Measurements from ENCODE around the gene GOLGA6L2.
"Not testable (repeated sequence)": the region's sequence is repeated elsewhere in the genome, so short reads cannot be mapped to it uniquely, and the experiment has no call there.

- not testable (repeated sequence) for TF ChIP-seq CTCF (conservative IDR thresholded peaks at IDR 0.05 in 1 of 2, IDR thresholded peaks at IDR 0.05 in 1 of 2; ENCODE audit: extremely low read depth in 1 of 2, insufficient read depth in 1 of 2, low read depth in 1 of 2, low read length in 2 of 2); EZH2 (IDR thresholded peaks at IDR 0.05; ENCODE audit: borderline replicate concordance, low read length)
Measured at GRCh38 chr15:23415866-23416265, 31.2 kb downstream of the GOLGA6L2 start.
